GM18507 (cell line): ENCODE data around the gene SMC6.

Source experiments
- DNase-seq: peaks from one replicate; pipeline ENCODE4 v3.0.0; 2011; ENCODE audit warnings: low read depth; ENCODE audit not compliant: insufficient read length; ENCODE audit errors: extremely low spot score
- FAIRE-seq: peaks from 2 replicates; lab custom pipeline; 2011; peaks lifted over from hg19 to GRCh38; lab: Jason Lieb, UNC

Gene SMC6

DNA sequence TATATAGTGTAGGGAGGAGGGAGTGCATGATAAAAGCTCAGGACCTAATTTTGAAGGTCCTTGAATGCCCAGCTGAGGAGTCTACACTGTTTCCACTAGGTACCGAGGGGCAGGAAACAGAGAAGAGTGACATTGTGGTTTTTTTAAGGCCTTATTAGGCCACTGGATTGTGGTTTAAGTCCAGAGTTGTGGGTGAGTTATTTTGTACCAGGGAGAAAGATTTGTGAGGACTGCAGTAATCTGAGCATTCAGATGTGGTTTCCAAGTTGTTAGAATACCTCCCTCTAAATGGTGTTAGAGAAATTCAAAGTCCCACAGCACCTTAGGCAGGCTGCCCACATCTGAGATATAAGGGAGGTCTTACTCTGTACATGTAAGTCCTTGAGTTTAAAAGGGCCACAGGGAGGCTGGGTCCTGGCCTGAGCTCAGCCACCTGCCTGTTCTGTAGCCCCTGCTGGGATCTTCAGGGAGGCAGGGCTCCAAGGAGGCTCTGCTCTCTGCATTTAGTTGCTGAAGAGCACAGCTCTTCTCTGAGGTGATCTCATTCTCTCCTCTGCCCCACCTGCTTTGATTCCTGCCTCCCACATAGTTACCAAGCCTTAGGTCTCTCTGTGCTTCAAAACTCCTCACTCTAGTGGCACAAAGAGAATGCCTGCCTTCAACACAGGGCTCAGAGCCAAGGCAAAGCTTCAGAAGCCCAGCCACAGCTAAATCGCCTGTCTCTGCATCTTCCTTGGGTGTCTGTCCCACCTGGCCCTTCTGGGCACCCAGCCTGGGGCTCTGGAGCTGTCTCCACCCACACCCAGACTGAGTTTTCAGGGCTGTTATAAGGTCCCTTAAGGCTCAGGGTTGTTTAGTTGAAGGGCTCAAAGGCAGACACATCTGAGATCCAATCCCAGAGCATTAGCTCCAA is 125.0 kb downstream of the SMC6 start:
- DNase-seq (no peak), FAIRE-seq (no peak)

DNA sequence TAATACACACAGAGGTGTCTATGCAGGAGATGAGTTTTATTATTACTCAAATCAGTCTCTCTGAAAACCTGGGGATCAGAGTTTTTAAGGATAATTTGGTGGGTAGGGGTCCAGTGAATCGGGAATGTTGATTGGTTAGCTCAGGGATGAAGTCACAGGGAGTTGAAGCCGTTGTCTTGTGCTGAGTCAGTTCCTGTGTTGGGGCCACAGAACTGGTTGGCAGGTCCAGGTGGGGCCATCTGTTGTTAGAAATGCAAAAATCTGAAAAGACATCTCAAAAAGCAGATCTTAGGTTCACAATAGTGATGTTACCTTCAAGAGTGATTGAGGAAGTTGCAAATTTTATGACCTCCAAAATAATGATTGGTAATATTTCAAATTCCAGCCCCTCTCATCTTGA is 126.2 kb downstream of the SMC6 start:
- no peak for FAIRE-seq
- no peak for DNase-seq

DNA sequence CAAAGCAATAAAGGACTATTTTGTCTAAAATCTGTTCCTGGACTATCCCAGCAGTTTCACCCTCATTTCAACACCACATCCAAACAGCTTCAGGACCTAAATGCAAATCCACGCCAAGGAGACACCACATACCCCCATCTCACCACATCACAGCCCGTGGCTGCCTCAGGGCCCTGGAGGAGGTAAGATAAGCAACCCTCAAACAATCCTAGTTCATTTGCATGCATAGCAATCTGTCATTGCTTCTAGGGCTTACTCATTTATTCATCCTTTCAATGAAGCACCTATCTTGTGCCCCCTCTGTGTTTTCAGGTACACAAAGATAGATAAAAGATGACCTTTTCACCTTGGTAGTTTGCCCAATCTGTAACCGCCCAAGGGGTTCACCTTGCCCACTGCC is 126.6 kb downstream of the SMC6 start:
- FAIRE-seq: no peak
- DNase-seq: no peak

DNA sequence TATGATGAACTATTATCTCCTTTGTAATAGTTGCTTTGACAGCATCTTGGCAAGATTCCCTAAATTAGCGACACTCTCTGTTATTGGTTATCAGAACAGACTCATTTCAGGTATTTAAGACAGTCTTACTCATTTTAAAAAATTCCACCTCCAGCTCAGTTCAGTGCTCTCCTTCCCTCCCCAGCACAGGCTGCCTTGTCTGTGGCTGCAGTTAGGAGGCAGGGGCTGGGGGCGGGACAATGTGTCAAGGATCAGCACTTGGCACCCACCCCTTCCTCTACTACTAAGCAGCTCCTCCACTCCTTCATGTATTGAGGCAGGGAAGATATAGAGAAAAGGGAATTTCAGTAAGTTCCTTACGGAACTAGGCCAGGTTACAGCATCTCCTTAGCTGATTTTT is 128.2 kb downstream of the SMC6 start:
- FAIRE-seq (no peak), DNase-seq (no peak)

DNA sequence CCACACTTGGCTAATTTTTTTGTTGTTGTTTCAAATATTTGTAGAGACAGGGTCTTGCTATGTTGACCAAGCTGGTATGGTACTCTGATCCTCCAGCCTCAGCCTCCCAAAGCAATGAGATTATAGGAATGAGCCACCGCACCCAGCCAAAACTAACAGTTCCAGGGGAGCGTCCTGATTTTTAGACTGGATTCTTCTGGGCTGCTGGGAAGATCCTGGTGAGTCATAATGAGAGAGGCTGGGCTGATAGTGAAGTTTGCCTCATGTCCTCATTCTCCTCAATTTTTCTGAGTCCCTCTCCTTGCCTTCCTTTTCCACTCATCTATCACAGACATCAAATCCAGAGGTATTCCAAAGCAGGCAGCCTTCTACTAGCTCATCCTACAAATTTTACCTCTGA is 131.8 kb downstream of the SMC6 start:
- no peak for DNase-seq
- no peak for FAIRE-seq

DNA sequence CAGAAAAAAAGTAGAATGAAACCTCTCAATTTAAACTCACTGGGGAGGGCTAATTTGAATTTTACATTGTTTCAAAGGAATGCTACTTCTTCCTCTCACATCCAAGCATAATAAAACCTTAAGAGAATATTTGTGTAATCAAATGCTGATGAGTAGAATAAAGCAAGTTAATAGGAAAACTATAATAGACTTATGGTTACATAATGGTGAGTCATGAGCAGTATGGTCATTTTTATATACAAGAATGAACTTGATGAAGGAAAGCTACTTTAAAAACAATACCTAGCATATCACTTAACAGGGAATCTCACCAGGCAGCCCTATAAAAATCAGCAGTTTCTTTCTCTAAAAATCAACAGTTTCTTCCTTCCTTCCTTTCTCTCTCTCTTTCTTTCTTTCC is 132.8 kb downstream of the SMC6 start:
- no peak for DNase-seq
- FAIRE-seq: no peak

DNA sequence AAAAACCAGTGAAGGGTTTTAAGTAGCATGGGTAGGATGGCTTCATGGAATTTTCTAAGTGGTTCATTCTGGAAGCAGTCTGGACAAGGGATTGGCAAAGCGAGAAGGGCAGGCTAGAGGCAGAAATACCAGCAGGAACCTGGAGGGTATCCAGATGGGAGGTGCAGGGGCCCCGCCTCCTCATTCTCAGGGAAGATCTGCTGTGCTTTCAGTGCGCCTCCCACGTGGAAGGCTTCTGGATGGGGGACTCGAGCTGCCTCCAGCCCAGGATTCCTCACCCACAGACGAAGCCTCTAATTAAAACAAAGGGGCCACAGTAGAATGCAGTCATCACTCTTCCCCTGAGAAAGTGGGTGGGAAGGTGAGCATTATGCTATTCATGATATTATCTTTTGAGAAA is 133.3 kb downstream of the SMC6 start:
- FAIRE-seq: no peak
- DNase-seq: no peak

DNA sequence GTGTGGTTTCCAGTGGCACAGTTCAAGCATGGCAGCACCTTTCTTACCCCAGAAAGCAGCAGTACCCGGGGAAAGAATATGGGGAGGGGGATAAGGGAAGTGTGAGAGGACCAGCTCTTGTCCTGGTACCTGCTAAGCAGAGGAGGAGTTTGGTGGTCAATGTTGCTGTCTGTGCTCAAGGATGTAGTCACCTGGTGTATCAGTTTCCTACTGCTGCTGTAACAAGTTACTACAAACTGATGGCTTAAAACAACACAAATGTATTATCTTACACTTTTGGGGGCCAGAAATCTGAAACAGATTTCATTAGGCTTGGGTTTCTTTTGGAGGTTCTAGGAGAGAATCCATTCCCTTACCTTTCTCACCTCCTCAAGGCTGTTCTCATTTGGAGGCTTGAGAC is 135.7 kb downstream of the SMC6 start:
- no peak for DNase-seq
- no peak for FAIRE-seq

DNA sequence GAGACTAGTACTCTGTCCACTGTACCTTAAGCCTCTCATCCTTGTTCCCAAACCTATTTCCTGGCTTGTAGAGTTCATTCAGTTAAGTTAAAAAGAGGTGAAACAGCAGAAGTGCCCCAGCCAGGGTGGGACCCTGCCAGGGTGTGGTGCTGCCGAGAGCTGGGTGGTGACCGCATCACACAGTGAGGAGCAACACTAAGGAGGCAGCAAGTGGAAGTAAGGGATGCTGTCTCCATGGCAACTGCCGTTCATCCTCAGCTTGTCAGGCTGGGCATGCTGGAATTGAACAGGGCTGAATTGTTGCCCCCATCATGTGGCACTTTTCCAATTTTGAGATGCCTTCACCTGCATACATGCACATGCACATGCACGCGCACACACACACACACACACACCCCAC is 136.1 kb downstream of the SMC6 start:
- no peak for DNase-seq
- no peak for FAIRE-seq

DNA sequence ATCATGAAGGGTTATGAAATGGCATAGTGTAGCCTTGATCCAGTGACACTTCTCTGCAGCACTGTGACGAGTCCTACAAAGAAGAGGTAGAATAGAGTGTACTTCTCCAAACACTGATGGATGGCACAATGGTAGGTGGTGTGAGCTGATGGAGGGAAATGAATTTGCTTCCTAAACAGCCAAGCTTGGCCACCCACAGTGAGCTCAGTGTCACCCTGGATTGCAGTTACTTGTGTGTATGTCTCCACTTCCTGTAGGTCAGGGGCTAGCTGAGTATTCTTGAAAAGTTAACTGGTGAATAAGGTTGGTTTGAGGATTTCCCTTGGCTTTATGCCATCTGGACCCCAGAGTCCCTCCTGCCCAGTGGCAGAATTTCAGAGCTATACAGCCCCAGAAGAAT is 137.2 kb downstream of the SMC6 start:
- FAIRE-seq (no peak), DNase-seq (no peak)

DNA sequence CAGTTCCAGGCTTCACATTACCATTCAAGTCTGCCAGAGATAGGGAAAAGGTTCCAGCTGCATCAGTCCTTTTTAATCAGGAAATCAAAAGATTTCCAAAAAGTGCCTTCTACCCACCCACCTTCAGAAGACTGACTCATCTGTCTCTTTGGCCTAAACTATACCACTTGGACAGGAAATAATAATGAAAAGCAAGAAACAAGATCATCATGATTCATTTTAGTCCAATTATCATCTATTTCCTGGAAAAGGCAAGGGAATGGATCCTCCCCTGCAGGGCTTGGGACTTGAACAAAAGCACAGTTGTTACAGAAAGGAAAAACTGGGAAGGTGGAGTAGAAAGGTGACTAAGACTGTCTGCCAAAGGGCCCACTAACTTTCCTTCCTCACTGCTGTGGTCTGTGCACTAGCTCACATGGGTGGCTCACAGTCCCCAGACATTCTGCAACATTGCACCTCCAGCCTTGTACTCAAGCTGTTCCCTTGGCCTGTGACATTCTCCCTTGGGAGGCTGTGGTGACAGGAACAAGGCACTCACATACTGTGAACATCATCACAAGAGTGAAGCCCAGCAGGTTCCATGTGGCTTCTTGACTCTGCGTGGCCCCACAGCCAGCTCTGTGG is 137.8 kb downstream of the SMC6 start:
- no peak for FAIRE-seq
- no peak for DNase-seq

DNA sequence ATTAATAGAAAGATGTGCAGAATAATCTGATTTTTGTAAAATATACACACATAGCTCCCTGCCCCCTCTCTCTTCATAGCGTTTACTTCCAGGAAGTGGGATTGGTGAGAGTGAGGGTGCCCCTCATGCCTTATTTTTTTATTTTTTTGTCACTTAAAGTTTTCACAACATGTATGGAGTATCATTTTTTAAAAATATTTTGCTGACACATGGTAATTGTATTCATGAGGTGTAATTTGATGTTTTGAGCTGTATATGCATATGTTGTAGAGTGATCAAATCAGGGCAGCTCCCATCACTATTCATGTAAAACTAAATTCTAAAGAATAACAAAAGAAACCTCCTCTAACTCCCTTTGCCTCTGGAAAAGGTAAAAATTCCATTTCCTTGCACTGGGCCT is 138.5 kb downstream of the SMC6 start:
- FAIRE-seq: no peak
- DNase-seq: no peak

DNA sequence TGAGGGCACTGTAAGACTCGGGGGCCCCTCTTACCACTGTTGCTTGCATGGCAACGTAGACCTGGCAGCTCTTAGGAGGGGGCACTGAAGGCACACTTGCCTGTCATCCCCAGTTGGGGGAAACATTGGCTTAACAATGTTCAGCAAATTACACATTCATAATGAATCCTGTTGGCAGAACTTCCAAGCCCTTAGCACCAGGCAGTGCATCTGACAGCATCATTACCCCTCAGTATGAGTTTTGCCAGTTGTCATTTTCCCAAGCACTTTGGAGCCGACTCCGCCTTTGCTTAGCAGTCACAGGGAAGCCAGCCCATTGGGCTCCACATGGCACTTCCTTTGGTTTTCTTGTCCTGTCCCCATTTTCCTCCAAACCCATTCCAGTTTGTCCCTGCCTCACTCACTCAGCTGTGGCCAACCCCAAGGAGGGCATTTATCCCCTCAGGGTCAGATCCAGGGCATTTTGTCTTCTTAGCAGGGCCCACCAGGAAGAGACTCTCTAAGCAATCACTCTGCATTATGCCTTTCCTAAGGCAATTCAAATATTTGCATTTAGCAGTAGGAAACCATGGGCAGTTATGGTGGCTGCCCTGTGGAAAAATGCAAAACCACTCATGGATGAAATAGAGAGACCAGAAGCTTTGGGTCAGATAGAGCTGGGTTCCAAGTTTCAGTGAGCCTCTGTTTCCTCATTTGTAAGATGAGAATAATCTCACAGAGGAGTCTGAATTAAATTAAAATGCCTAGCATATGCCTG is 139.3 kb downstream of the SMC6 start:
- FAIRE-seq (no peak), DNase-seq (no peak)
